Karpas-422 (cell line): Measurements from ENCODE around the gene PTPRJ. TPM values are rescaled to one million over a fixed set of nuclear protein-coding genes. Genes with fewer than 3 reads are reported as not detected.
A peak's percentile ranks its signal among the peaks of the same experiment; 100 is the strongest.

Source experiments
- DNase-seq: peaks from one replicate; pipeline ENCODE4 v3.0.0-alpha.2; 2015
- H2AFZ ChIP-seq: fragments of 200-600 bp; sonication (generic); 2 replicates; pipeline ENCODE4 v1.6.1; 2014; ENCODE audit warnings: antibody characterized with exemption, low read length, mixed read lengths
- H3K27ac ChIP-seq: fragments of 200-600 bp; sonication (generic); 2 replicates; pipeline ENCODE4 v1.5.1; 2014; ENCODE audit warnings: mild to moderate bottlenecking, low read length, moderate library complexity
- H3K27me3 ChIP-seq: fragments of 200-600 bp; sonication (generic); 2 replicates; pipeline ENCODE4 v1.6.1; 2014; ENCODE audit warnings: low read length, mixed read lengths
- H3K36me3 ChIP-seq: fragments of 200-600 bp; sonication (generic); 2 replicates; pipeline ENCODE4 v1.6.1; 2014; ENCODE audit warnings: low read length, mixed read lengths; ENCODE audit not compliant: insufficient read depth
- H3K4me1 ChIP-seq: fragments of 200-600 bp; sonication (generic); 2 replicates; pipeline ENCODE4 v1.6.1; 2014; ENCODE audit warnings: mild to moderate bottlenecking, low read length, mixed read lengths
- H3K4me2 ChIP-seq: fragments of 200-600 bp; sonication (generic); 2 replicates; pipeline ENCODE4 v1.6.1; 2014; ENCODE audit warnings: low read length, low read depth, mild to moderate bottlenecking; ENCODE audit not compliant: poor library complexity, severe bottlenecking
- H3K4me3 ChIP-seq: fragments of 200-600 bp; sonication (generic); 2 replicates; pipeline ENCODE4 v1.5.1; 2014; ENCODE audit warnings: mild to moderate bottlenecking, antibody characterized with exemption, low read length, mixed read lengths
- H3K79me2 ChIP-seq: fragments of 200-600 bp; sonication (generic); 2 replicates; pipeline ENCODE4 v1.6.1; 2014; ENCODE audit warnings: mild to moderate bottlenecking, low read length, mixed read lengths
- H3K9ac ChIP-seq: fragments of 200-600 bp; sonication (generic); 2 replicates; pipeline ENCODE4 v1.6.0; 2014; ENCODE audit warnings: low read length
- H3K9me2 ChIP-seq: fragments of 200-600 bp; sonication (generic), shearing (Covaris generic); replicated peaks from 2 replicates; pipeline ENCODE4 v1.6.0; 2014; ENCODE audit warnings: mild to moderate bottlenecking, low read length, moderate library complexity; ENCODE audit not compliant: insufficient read depth
- H3K9me3 ChIP-seq: fragments of 300-700, 200-600 bp; sonication (generic); 2 replicates; pipeline ENCODE4 v1.6.1; 2014; ENCODE audit warnings: low read length, mixed read lengths
- H4K20me1 ChIP-seq: fragments of 200-600 bp; sonication (generic); 2 replicates; pipeline ENCODE4 v1.6.1; 2014; ENCODE audit warnings: mild to moderate bottlenecking, antibody characterized with exemption, low read length, low read depth; ENCODE audit not compliant: insufficient read depth
- total RNA-seq: library from RNA; depleted of rRNA; stranded (reverse); fragments of >200 nt; shearing (Covaris generic); gene quantifications from 2 replicates; pipeline ENCODE4 v1.2.3, GENCODE V29; 2014; ENCODE audit warnings: low replicate concordance

Gene PTPRJ
- total RNA-seq, 1 experiment from 2014 or later: 132 TPM

DNA sequence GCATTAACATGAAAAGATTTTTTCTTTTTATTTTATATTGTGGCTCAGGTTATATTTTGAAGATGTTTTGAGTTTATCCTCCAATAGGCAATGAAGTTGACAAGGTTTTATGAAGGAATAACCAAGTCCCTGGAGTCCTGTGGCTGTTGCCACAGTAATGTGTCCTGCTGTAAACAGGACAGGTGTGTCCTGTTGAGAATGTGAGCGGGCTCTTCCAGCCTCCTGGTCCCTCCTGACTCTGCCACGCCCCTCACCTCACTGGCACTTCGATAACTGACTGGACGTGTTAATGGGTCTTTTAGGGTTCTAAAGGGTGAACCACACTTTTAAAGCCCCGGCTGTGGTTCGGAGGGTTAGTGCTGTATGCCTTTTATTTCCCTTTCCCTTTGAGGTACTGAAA lies 188.5 kb downstream of the PTPRJ start:
- Histone ChIP-seq H3K4me3 (no peak overlapping the region), H3K9me3 (no peaks in the 10 kb centered on the region), H3K9ac (no peak overlapping the region), H3K4me2 (no peak overlapping the region), H3K9me2 (no peaks in the 10 kb centered on the region), H3K27ac (no peak overlapping the region), H3K36me3 (peaks cover 45% of the 10 kb centered on the region), H3K4me1 (no peaks in the 10 kb centered on the region), H3K27me3 (no peaks in the 10 kb centered on the region), H2AFZ (no peak overlapping the region), H3K79me2 (no peaks in the 10 kb centered on the region), H4K20me1 (no peaks in the 10 kb centered on the region)
- DNase-seq: no peak

DNA sequence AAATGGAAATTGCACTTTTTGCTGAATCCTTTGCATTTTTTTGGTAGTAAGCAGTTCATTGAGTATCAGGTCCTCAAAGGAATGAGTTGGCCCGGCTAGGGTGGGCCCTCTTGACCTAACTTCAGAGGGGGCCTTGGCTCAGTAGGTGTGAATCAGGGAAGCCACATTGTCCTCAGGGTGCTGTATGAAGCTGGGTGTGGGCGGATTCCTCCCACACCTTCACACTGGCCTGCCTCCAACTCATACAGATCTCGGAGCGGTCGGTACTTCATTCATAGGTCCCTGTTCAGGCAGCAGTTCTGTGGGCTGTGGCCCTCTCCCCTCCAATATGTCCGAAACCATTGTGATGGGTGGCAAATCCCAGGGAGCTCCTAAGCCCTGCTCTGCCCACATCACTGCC lies 188.9 kb downstream of the PTPRJ start:
- H3K9me2 ChIP-seq: no peaks in the 10 kb centered on the region
- no peaks in the 10 kb centered on the region for H4K20me1 ChIP-seq
- DNase-seq: no peak
- H2AFZ ChIP-seq: no peak overlapping the region
- no peaks in the 10 kb centered on the region for H3K9me3 ChIP-seq
- H3K4me2 ChIP-seq: no peak overlapping the region
- peaks cover 41% of the 10 kb centered on the region for H3K36me3 ChIP-seq
- H3K27me3 ChIP-seq: no peaks in the 10 kb centered on the region
- no peaks in the 10 kb centered on the region for H3K4me1 ChIP-seq
- H3K4me3 ChIP-seq: no peak overlapping the region
- H3K79me2 ChIP-seq: no peaks in the 10 kb centered on the region
- no peak overlapping the region for H3K9ac ChIP-seq
- H3K27ac ChIP-seq: no peak overlapping the region

- Histone ChIP-seq H3K36me3 (peaks cover 40% of the 10 kb centered on the region), H3K9ac (no peak overlapping the region), H2AFZ (no peak overlapping the region), H3K79me2 (no peaks in the 10 kb centered on the region), H3K4me1 (no peaks in the 10 kb centered on the region), H4K20me1 (no peaks in the 10 kb centered on the region), H3K4me2 (no peak overlapping the region), H3K4me3 (no peak overlapping the region), H3K27ac (no peak overlapping the region), H3K9me2 (no peaks in the 10 kb centered on the region), H3K27me3 (no peaks in the 10 kb centered on the region), H3K9me3 (no peaks in the 10 kb centered on the region)
- DNase-seq: no peak
Measured at GRCh38 chr11:48169717-48170116, 189.4 kb downstream of the PTPRJ start.

DNA sequence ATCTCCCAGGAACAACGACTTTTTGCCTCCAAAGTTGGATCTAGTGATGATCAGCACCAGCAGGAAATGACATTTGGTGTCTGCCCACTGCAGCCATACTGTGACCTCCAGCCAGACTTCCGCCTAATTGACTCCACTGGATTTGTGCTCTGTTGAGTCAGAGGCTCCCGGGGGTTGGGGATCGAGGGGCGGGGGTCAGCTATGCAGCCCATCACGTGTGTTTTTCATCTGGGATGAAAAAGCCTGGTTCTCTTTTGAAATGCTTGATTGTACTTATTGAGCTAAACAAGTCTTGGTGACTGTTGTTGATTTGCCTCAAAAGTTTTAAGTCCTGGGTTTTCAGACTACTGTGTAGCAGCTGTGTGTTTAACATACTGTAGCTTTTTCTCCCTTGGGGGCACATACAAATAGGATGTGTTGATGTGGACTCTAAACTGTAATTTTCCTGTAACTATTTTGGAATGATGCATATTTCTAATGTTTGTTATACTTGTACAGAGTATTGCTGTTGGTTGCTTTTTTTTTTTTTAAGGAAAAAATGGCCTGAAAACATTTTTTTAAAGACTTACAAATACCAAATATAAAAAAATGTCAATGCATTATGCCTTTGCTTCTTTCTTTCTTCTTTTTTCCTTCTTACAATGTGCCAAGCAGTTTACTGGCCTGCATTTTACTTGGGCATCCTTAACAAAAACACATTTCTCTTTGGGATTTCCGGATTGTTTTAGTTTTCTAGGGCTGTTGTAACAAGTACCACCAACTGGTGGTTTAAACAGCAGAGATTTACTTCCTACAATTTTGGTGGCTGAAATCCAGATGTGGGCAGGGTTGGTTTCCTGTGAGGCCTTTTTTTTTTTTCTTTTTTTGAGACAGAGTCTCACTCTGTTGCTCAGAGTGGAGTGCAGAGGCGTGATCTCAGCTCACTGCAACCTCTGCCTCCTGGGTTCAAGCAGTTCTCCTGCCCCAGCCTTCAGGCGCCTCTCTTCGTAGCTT lies 190.2 kb downstream of the PTPRJ start:
- Histone ChIP-seq H3K4me1 (no peaks in the 10 kb centered on the region), H3K9me3 (no peaks in the 10 kb centered on the region), H3K4me2 (no peak overlapping the region), H3K79me2 (no peaks in the 10 kb centered on the region), H3K27ac (no peak overlapping the region), H2AFZ (no peak overlapping the region), H3K27me3 (no peaks in the 10 kb centered on the region), H3K36me3 (peaks cover 40% of the 10 kb centered on the region), H3K9ac (no peak overlapping the region), H3K4me3 (no peak overlapping the region), H4K20me1 (no peaks in the 10 kb centered on the region), H3K9me2 (no peaks in the 10 kb centered on the region)
- no peak for DNase-seq

GRCh38 chr11:48172818-48173609 lies 192.7 kb downstream of the PTPRJ start:
- no peak overlapping the region for H3K4me3 ChIP-seq
- no peaks in the 10 kb centered on the region for H3K9me3 ChIP-seq
- H4K20me1 ChIP-seq: no peaks in the 10 kb centered on the region
- no peak overlapping the region for H2AFZ ChIP-seq
- no peak overlapping the region for H3K4me2 ChIP-seq
- H3K9me2 ChIP-seq: no peaks in the 10 kb centered on the region
- H3K36me3 ChIP-seq: peaks cover 24% of the 10 kb centered on the region
- H3K27me3 ChIP-seq: no peaks in the 10 kb centered on the region
- no peak overlapping the region for H3K9ac ChIP-seq
- H3K79me2 ChIP-seq: no peaks in the 10 kb centered on the region
- no peak overlapping the region for H3K27ac ChIP-seq
- H3K4me1 ChIP-seq: no peaks in the 10 kb centered on the region
- peak; percentile 86 for DNase-seq

DNA sequence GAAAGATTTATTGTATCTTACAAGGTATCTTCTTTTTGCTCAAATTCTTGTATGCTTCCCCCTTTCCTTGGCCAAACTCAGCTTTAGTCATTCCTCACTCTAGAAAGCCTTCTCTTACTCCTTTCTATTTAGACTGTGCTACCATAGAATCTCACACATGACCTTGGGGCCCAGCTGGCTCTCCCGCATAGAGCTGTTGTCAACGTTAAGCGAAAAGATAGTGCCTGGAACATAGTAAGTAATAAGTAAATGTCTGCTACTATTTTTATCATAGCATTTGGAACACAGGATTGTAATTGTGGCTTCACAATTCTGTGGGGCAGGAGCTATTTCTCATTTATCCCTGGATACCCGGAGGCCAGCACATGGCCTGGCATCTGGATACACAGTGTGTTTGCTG lies 197.3 kb downstream of the PTPRJ start:
- H3K27me3 ChIP-seq: no peaks in the 10 kb centered on the region
- H3K79me2 ChIP-seq: no peaks in the 10 kb centered on the region
- DNase-seq: peak; percentile 38
- no peak overlapping the region for H3K4me3 ChIP-seq
- no peaks in the 10 kb centered on the region for H3K9me3 ChIP-seq
- H3K4me2 ChIP-seq: no peak overlapping the region
- H4K20me1 ChIP-seq: no peaks in the 10 kb centered on the region
- no peak overlapping the region for H3K27ac ChIP-seq
- peaks cover 11% of the 10 kb centered on the region for H3K36me3 ChIP-seq
- H2AFZ ChIP-seq: no peak overlapping the region
- no peaks in the 10 kb centered on the region for H3K9me2 ChIP-seq
- no peak overlapping the region for H3K9ac ChIP-seq
- H3K4me1 ChIP-seq: no peaks in the 10 kb centered on the region

DNA sequence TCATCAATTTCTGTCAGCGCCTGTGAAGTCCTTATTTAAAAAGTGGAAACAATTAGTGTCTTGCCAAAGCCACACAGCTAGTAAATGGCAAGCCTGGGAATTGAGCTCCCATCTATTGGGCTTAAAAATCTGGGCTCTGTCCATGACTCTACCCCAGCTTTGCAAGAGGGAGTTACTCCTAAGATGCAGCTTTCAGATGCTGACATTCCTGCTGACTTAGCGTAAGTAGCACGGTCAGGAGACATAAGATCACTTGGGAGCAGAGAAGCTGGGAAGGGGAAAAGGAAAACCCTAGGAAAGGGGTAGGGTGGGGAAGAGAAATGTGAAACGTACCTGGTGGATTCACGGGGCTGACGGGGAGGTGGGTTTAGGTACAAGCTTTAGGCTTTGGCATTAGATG lies 200.3 kb downstream of the PTPRJ start:
- DNase-seq: peak; percentile 34
- Histone ChIP-seq H3K4me3 (no peak overlapping the region), H3K9me2 (no peaks in the 10 kb centered on the region), H3K4me1 (no peaks in the 10 kb centered on the region), H3K9ac (no peak overlapping the region), H3K9me3 (no peaks in the 10 kb centered on the region), H4K20me1 (no peaks in the 10 kb centered on the region), H3K4me2 (no peak overlapping the region), H2AFZ (no peak overlapping the region), H3K27ac (no peak overlapping the region), H3K36me3 (no peaks in the 10 kb centered on the region), H3K27me3 (no peaks in the 10 kb centered on the region), H3K79me2 (no peaks in the 10 kb centered on the region)

- H3K79me2 ChIP-seq: no peaks in the 10 kb centered on the region
- H3K4me2 ChIP-seq: no peak overlapping the region
- H3K9me3 ChIP-seq: no peaks in the 10 kb centered on the region
- H3K27me3 ChIP-seq: no peaks in the 10 kb centered on the region
- no peak overlapping the region for H3K4me3 ChIP-seq
- no peak overlapping the region for H2AFZ ChIP-seq
- H4K20me1 ChIP-seq: no peaks in the 10 kb centered on the region
- no peak overlapping the region for H3K9ac ChIP-seq
- no peaks in the 10 kb centered on the region for H3K36me3 ChIP-seq
- DNase-seq: no peak
- H3K27ac ChIP-seq: no peak overlapping the region
- no peaks in the 10 kb centered on the region for H3K4me1 ChIP-seq
- no peaks in the 10 kb centered on the region for H3K9me2 ChIP-seq
Measured at GRCh38 chr11:48182860-48183526, 202.6 kb downstream of the PTPRJ start.
